Neuronal stem cell (in vitro differentiated cells): ENCODE data around the gene UBE3D.
"Not testable (repeated sequence)": the region's sequence is repeated elsewhere in the genome, so short reads cannot be mapped to it uniquely, and the experiment has no call there.

Experiments used
- DNase-seq: peaks from one replicate; pipeline ENCODE4 v3.0.0-alpha.2; 2013; ENCODE audit warnings: low spot score
- H2AFZ ChIP-seq: one replicate; pipeline ENCODE4 v1.6.1; 2013; ENCODE audit warnings: mild to moderate bottlenecking, low read length, inconsistent platforms
- H2AK5ac ChIP-seq: 2 replicates; pipeline ENCODE4 v1.6.1; 2013; ENCODE audit warnings: low read depth, mild to moderate bottlenecking, inconsistent platforms, low read length, moderate library complexity, mixed read lengths
- H2BK120ac ChIP-seq: 2 replicates; pipeline ENCODE4 v1.6.1; 2013; ENCODE audit warnings: low read depth, mild to moderate bottlenecking, inconsistent platforms, low read length, moderate library complexity, mixed read lengths
- H2BK12ac ChIP-seq: one replicate; pipeline ENCODE4 v1.6.1; 2013; ENCODE audit warnings: low read length, inconsistent platforms
- H2BK15ac ChIP-seq: 2 replicates; pipeline ENCODE4 v1.6.1; 2013; ENCODE audit warnings: mild to moderate bottlenecking, low read length, inconsistent platforms, mixed read lengths
- H2BK5ac ChIP-seq: one replicate; pipeline ENCODE4 v1.6.1; 2013; ENCODE audit warnings: inconsistent platforms, mild to moderate bottlenecking, low read length, moderate library complexity
- H3K14ac ChIP-seq: one replicate; pipeline ENCODE4 v1.6.1; 2013; ENCODE audit warnings: low read length, inconsistent platforms
- H3K18ac ChIP-seq: 2 replicates; pipeline ENCODE4 v1.6.1; 2013; ENCODE audit warnings: low read length, inconsistent platforms
- H3K23ac ChIP-seq: 2 replicates; pipeline ENCODE4 v1.6.1; 2013; ENCODE audit warnings: low read depth, mild to moderate bottlenecking, mixed read lengths, low read length, inconsistent platforms; ENCODE audit not compliant: poor library complexity
- H3K27ac ChIP-seq: replicated peaks from 3 replicates; pipeline ENCODE4 v1.5.1; 2013; ENCODE audit warnings: low read length, inconsistent platforms
- H3K27me3 ChIP-seq, 3 experiments: 2 replicates each; pipeline ENCODE4 v1.6.1; 2013; ENCODE audit warnings: low read length in 3 of 3, mild to moderate bottlenecking in 2 of 3, inconsistent platforms in 1 of 3, low read depth in 1 of 3, mixed read lengths in 1 of 3, moderate library complexity in 1 of 3; ENCODE audit not compliant: control insufficient read depth in 3 of 3, insufficient read depth in 3 of 3
- H3K36me3 ChIP-seq, 2 donors: replicated peaks in 1 of 2; 2 replicates each; pipeline ENCODE4 v1.6.1; 2013; ENCODE audit warnings: low read length in 2 of 2; ENCODE audit not compliant: control insufficient read depth in 2 of 2, insufficient read depth in 2 of 2
- H3K4ac ChIP-seq: 2 replicates; pipeline ENCODE4 v1.6.1; 2013; ENCODE audit warnings: inconsistent platforms, mild to moderate bottlenecking, low read length, moderate library complexity
- H3K4me1 ChIP-seq, 2 donors: 1 replicate in 1 of 2; 2 replicates in 1 of 2; pipeline ENCODE4 v1.6.1; 2013; ENCODE audit warnings: low read length in 2 of 2, low read depth in 1 of 2; ENCODE audit not compliant: control insufficient read depth in 2 of 2, insufficient read depth in 1 of 2
- H3K4me2 ChIP-seq: one replicate; pipeline ENCODE4 v1.6.1; 2013; ENCODE audit warnings: mild to moderate bottlenecking, low read length, inconsistent platforms; ENCODE audit not compliant: insufficient read depth, poor library complexity, severe bottlenecking
- H3K4me3 ChIP-seq, 2 donors: 2 replicates each; pipeline ENCODE4 v1.5.1; 2013; ENCODE audit warnings: low read length in 2 of 2, mild to moderate bottlenecking in 2 of 2, inconsistent platforms in 1 of 2, moderate library complexity in 1 of 2
- H3K79me1 ChIP-seq: one replicate; pipeline ENCODE4 v1.6.1; 2013; ENCODE audit warnings: low read depth, mild to moderate bottlenecking, inconsistent platforms, low read length, moderate library complexity
- H3K9ac ChIP-seq: one replicate; pipeline ENCODE4 v1.6.1; 2013; ENCODE audit warnings: mild to moderate bottlenecking, low read depth, low read length, inconsistent platforms; ENCODE audit not compliant: poor library complexity
- H3K9me3 ChIP-seq, 2 donors: replicated peaks in 1 of 2; 2 replicates each; pipeline versions ENCODE3 to v1.6.1; 2013; ENCODE audit warnings: low read length in 2 of 2, mild to moderate bottlenecking in 2 of 2, inconsistent platforms in 1 of 2, low read depth in 1 of 2, mixed read lengths in 1 of 2, moderate library complexity in 1 of 2; ENCODE audit not compliant: control insufficient read depth in 2 of 2, insufficient read depth in 1 of 2
- H4K8ac ChIP-seq: one replicate; pipeline ENCODE4 v1.6.1; 2013; ENCODE audit warnings: low read depth, mild to moderate bottlenecking, inconsistent platforms, low read length, moderate library complexity
- H4K91ac ChIP-seq: one replicate; pipeline ENCODE4 v1.6.1; 2013; ENCODE audit warnings: low read length, low read depth, mild to moderate bottlenecking, inconsistent platforms; ENCODE audit not compliant: poor library complexity
- WGBS, 2 donors: extraction: QIAGEN DNeasy Blood & Tissue Kit; methylation state at CpG; one replicate each; pipeline ENCODE4 v1.1.7; 2013; ENCODE audit warnings: missing lambda C conversion rate in 2 of 2, mixed read lengths in 1 of 2; ENCODE audit not compliant: insufficient read length in 2 of 2, insufficient replicate concordance in 1 of 2; ENCODE audit errors: extremely low coverage in 2 of 2; 5-methylcytosine and 5-hydroxymethylcytosine counted together

Gene UBE3D

DNA sequence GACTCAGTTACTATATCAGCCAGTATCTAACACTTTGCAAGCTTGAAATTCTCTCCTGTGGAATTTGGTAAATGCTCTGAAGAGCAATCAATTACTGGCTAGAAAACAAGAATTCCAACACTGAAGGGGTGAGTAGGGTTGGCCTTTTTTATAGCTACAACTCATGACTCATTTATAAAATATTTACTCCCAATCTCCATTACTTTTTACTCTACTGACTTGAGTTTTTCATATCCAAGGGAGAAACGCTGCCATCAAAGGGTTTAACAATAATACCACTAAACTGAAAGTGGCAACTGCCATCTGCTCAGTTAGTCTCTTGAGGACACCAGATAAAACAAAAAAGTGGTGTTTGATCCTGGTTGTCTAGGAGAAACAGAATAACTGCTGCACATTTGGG is 203.1 kb downstream of the UBE3D start:
- no peak overlapping the region for H3K14ac ChIP-seq
- no peak overlapping the region for H3K4me3 ChIP-seq
- no peak overlapping the region for H3K4ac ChIP-seq
- H3K9ac ChIP-seq, result no peak overlapping the region
- no peaks in the 10 kb centered on the region for H3K9me3 ChIP-seq
- H2BK12ac ChIP-seq, result no peak overlapping the region
- no peak overlapping the region for H4K91ac ChIP-seq
- no peak overlapping the region for H2BK120ac ChIP-seq
- H3K36me3 ChIP-seq, result no peaks in the 10 kb centered on the region
- H3K4me2 ChIP-seq, result no peak overlapping the region
- H3K79me1 ChIP-seq, result no peaks in the 10 kb centered on the region
- H4K8ac ChIP-seq, result no peak overlapping the region
- no peak overlapping the region for H3K18ac ChIP-seq
- H2BK5ac ChIP-seq, result no peak overlapping the region
- DNase-seq, result no peak
- H3K23ac ChIP-seq, result no peak overlapping the region
- H3K4me1 ChIP-seq, result no peaks in the 10 kb centered on the region
- no peak overlapping the region for H2BK15ac ChIP-seq
- H2AFZ ChIP-seq, result no peak overlapping the region
- no peaks in the 10 kb centered on the region for H3K27me3 ChIP-seq
- H2AK5ac ChIP-seq, result no peak overlapping the region
- WGBS, 2 donors, result no CpG with 5 or more reads among the region's 1 CpG
- no peak overlapping the region for H3K27ac ChIP-seq

DNA sequence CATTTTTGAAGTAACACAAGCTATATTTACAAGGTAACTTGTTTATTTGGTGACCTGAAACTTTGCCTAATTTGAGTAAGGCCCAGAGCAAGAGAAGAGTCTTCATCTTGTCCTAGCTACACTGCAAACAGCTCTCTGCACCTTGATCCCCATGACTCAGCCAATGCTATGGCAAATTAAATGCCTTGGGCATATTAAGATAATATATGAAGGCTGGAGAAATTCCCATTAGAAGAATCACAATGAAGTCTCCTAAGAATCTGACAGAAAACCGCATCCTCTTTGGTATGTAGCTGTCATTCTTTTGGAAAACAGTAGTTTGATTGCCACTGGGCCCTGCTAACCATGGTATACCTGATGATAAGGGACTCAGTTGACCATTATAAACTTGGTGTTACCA is 204.5 kb downstream of the UBE3D start:
- Histone ChIP-seq H4K8ac (no peak overlapping the region), H2AK5ac (no peak overlapping the region), H3K14ac (no peak overlapping the region), H3K4me2 (no peak overlapping the region), H3K4ac (no peak overlapping the region), H2BK5ac (no peak overlapping the region), H3K36me3 (no peaks in the 10 kb centered on the region), H3K4me3 (no peak overlapping the region), H3K4me1 (no peaks in the 10 kb centered on the region), H2BK15ac (no peak overlapping the region), H2BK12ac (no peak overlapping the region), H3K27me3 (no peaks in the 10 kb centered on the region), H3K79me1 (no peaks in the 10 kb centered on the region), H2BK120ac (no peak overlapping the region), H3K27ac (no peak overlapping the region), H3K23ac (no peak overlapping the region), H4K91ac (no peak overlapping the region), H3K9ac (no peak overlapping the region), H3K18ac (no peak overlapping the region), H2AFZ (no peak overlapping the region), H3K9me3 (no peaks in the 10 kb centered on the region)
- WGBS, 2 donors, result no CpG with 5 or more reads among the region's 1 CpG
- DNase-seq, result no peak

DNA sequence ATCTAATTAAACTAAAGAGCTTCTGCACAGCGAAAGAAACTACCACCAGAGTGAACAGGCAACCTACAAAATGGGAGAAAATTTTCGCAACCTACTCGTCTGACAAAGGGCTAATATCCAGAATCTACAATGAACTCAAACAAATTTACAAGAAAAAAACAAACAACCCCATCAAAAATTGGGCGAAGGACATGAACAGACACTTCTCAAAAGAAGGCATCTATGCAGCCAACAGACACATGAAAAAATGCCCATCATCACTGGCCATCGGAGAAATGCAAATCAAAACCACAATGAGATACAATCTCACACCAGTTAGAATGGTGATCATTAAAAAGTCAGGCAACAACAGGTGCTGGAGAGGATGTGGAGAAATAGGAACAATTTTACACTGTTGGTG is 209.6 kb downstream of the UBE3D start:
- not testable (repeated sequence) for H2BK5ac ChIP-seq, H4K8ac ChIP-seq, H3K36me3 ChIP-seq, H3K18ac ChIP-seq, H3K9ac ChIP-seq, H3K23ac ChIP-seq, H2BK120ac ChIP-seq, H3K14ac ChIP-seq, H2AFZ ChIP-seq, H3K27ac ChIP-seq, H4K91ac ChIP-seq, H3K4ac ChIP-seq, H3K79me1 ChIP-seq, DNase-seq, H3K4me3 ChIP-seq, H3K9me3 ChIP-seq, H3K4me2 ChIP-seq, H2AK5ac ChIP-seq, H3K27me3 ChIP-seq, H2BK12ac ChIP-seq, H2BK15ac ChIP-seq, H3K4me1 ChIP-seq
- no CpG with 5 or more reads among the region's 5 CpGs for WGBS, 2 donors

DNA sequence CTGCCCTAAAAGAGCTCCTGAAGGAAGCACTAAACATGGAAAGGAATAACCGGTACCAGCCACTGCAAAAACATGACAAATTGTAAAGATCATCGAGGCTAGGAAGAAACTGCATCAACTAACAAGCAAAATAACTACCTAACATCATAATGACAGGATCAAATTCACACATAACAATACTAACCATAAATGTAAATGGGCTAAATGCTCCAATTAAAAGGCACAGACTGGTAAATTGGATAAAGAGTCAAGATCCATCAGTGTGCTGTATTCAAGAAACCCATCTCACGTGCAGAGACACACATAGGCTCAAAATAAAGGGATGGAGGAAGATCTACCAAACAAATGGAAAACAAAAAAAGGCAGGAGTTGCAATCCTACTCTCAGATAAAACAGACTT is 212.7 kb downstream of the UBE3D start:
- H3K18ac ChIP-seq, H3K79me1 ChIP-seq, H3K4me1 ChIP-seq, H3K4me2 ChIP-seq, H3K27me3 ChIP-seq, H3K4ac ChIP-seq, H2BK120ac ChIP-seq, H2BK12ac ChIP-seq, H4K91ac ChIP-seq, H3K9ac ChIP-seq, H4K8ac ChIP-seq, H2AK5ac ChIP-seq, H3K9me3 ChIP-seq, H3K23ac ChIP-seq, H2AFZ ChIP-seq, H3K27ac ChIP-seq, H3K14ac ChIP-seq, H3K4me3 ChIP-seq, H2BK15ac ChIP-seq, DNase-seq, H3K36me3 ChIP-seq, H2BK5ac ChIP-seq: not testable (repeated sequence)
- no CpG with 5 or more reads among the region's 3 CpGs for WGBS, 2 donors
